NK-92 (cell line): ENCODE data around the gene KCNQ5.
"Not testable (repeated sequence)": the region's sequence is repeated elsewhere in the genome, so short reads cannot be mapped to it uniquely, and the experiment has no call there.

ENCODE experiments used
- DNase-seq: peaks from one replicate; lab custom pipeline; 2025; ENCODE audit not compliant: unreplicated experiment; lab: John Stamatoyannopoulos, UW

Gene KCNQ5

DNA sequence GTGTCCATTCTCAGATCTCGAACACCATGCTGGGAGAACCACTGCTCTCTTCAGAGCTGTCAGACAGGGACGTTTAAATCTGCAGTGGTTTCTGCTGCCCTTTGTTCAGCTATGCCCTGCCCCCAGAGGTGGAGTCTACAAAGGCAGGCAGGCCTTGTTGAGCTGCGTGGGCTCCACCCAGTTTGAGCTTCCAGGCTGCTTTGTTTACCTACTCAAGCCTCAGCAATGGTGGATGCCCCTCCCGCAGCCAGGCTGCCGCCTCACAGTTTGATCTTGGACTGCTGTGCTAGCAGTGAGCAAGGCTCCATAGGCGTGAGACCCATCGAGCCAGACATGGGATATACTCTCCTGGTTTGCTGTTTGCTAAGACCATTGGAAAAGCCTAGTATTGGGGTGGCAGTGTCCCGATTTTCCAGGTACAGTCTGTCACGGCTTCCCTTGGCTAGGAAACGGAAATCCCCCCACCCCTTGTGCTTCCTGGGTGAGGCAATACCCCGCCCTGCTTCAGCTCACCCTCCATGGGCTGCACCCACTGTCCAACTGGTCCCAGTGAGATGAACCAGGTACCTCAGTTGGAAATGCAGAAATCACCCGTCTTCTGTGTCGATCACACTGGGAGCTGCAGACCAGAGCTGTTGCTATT lies 362.4 kb downstream of the KCNQ5 start:
- not testable (repeated sequence) for DNase-seq

GRCh38 chr6:72984981-72985665 lies 363.3 kb downstream of the KCNQ5 start:
- no peak for DNase-seq

DNA sequence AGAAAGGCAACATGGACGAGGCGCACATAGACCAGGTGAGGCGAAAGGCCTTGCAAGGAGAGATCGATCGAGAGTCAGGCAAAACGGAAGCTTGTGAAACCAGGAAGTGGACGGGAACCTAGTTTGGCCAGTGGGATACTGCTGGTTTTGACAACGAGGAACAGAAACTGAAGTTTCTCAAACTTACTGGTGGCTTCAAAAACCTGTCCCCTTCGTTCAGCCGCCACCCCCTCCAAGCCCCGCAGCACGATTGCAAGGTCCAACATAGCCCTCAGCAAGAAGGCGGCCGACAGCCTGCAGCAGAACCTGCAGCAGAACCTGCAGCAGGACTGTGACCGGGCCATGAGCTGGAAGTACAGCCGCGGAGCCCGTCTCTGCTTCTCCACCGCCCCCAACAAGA lies 365.4 kb downstream of the KCNQ5 start:
- DNase-seq, result no peak

GRCh38 chr6:72999995-73000394 lies 378.1 kb downstream of the KCNQ5 start:
- no peak for DNase-seq

- no peak for DNase-seq
Observed at GRCh38 chr6:73000460-73000859, 378.6 kb downstream of the KCNQ5 start.

DNA sequence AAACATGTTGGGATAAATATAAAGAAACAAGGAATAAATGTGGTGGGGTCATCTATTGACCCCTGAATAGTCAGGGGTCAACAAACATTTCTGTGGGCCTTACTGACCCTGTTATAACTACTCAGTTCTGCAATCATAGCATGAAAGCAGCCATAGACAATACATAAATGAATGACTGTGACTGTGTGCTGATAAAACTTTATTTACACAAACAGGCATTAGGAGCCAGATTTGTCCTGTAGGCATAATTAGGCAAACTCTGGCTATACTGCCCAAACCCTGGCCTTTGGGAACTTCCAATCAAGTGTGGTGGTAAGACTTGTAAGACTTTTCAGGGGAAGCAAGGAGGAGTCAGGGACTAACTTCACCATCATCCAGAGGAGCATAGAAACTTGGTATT lies 380.7 kb downstream of the KCNQ5 start:
- no peak for DNase-seq

DNA sequence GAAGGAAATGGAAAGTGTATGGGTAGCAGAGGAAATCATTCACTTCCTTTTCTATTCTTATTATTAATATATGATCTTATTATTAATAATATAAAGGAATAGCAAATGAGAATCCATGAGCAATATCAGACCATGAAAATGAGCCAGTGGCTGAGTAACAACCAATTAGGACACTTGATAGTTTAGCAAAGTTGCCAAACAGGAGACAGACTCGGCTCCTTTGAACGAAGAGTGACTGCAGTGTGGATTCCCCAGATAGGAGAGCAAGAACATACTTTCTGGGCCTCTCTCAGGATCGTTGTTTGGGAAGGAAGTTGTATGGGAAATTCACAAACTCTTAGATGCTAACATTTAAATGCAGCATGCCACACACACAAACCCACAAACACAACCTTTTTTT lies 381.4 kb downstream of the KCNQ5 start:
- no peak for DNase-seq

GRCh38 chr6:73004231-73004630 lies 382.4 kb downstream of the KCNQ5 start:
- no peak for DNase-seq

DNA sequence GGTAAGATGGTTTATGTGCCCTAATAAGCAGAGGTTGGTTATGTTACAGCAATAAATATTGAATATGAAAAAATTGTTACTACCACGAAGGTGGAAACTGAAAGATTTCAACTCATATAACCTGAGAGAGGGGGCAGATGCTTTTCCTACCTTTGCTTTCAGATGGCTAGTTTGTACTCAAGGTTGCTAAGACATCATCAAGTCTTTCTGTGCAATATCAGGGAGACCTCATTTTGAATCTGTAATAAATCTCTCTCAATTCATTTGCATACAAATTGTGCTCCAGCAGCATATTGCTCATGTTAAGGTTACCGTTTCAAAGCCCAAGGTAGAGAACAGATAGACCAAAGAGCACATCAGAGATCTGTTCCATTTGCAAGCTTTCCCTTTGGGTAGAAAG lies 383.0 kb downstream of the KCNQ5 start:
- no peak for DNase-seq

GRCh38 chr6:73006146-73006545 lies 384.3 kb downstream of the KCNQ5 start:
- DNase-seq, result no peak

DNA sequence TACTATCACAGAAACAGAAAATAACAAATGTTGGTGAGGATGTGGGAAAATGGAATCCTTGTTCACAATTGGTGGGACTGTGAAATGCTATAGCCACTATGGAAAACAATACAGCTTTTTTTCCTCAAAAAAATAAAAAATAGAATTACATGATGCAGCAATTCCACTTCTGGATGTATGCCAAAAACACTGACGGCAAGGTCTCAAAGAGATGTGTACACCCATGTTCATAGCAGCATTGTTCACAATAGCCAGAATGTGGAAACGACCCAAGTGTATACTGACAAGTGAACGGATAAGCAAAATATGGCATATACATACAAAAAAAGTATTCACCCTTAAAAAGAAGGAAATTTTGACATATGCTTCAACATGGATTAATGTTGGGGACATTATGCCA lies 390.1 kb downstream of the KCNQ5 start:
- no peak for DNase-seq

DNA sequence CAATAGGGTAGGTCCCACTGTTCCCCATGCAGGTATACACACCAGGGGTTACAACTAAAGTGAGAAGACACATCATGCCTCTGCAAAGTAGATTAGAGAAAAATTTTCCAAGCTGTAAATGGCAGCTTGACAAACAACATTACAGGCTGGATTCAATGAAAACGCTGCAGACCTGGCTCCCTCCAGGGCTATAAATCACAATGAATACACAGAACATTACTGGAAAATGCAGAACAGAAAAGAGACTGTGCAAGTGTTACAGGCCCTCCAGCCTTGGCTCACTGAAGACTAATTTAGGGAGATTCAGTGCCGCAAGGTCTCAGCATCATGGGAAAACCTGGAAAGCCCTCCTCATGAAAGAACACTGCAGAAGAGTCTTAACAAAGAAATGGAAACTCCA lies 395.6 kb downstream of the KCNQ5 start:
- no peak for DNase-seq

- no peak for DNase-seq
Observed at GRCh38 chr6:73024598-73024997, 402.7 kb downstream of the KCNQ5 start.

DNA sequence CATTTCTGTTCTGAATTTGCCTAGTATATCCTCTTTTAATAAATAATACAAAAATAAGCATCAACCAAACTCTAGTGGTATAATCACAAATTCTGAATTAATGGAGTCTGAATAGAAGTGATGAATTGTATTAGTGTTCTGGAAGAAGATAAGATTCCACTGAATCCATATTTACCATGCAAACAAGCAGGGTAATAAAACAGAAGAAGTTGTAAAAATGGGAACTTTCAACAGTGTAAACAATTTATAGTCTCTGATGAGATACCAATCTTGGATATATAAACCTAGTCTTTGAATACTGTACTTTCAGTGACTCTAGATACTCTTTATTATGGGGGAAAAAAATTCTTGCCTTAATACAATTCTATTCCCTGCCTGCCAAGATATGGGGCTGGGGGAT lies 405.8 kb downstream of the KCNQ5 start:
- no peak for DNase-seq

DNA sequence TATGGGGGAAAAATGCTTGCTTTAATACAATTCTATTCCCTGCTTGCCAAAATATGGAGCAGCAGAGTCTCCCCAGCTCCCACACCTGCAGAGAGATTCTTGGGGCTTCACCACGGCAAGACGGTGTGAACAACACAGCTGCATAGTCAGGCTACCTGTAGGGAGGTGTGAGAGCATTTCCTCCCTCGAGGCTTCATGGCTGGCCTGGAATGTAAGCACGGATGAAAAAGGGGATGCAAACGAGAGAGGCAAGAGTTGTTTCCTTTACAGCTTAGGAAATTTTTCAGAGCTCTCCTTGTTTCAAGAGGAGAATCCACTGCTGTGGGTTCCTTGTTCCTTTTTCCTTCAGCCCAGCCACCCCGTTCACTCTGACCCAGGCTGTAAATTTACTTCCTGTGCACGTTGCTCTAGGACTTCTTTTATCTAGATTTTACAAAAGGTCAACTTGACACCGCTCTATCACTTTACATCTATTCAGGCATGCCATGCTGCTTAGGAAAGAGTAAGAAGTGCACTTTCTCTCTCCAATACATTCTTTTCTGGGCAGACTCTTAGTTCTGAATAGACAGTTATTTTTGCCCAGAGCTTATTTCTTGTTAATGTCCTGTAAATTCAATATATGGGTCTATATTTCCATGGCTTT lies 406.4 kb downstream of the KCNQ5 start:
- DNase-seq, result no peak

DNA sequence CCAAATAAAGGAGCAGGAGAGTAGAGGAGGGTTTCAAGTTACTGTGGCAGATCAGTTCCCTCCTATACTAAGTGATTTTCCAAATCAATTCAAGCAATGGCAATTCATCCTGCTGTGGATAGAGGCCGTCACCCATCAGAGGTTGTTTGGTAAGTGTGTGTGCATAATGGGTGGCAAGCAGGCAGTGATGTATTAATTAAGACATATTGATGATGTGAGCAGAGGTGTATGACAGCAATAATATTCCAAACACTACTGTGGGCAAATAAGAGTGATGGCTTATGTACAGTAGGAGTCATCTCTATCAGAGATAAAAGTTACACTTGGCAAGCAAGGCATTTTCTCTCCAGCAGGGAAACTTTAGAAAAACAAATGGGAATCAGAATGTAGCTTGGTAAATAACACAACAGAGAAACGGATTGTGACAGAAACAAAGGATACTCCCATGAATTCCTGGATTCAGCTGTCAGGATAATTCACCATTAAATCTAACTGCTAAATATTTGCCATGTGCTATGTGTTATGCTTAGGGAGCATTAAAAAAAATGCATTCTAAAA lies 407.1 kb downstream of the KCNQ5 start:
- no peak for DNase-seq

DNA sequence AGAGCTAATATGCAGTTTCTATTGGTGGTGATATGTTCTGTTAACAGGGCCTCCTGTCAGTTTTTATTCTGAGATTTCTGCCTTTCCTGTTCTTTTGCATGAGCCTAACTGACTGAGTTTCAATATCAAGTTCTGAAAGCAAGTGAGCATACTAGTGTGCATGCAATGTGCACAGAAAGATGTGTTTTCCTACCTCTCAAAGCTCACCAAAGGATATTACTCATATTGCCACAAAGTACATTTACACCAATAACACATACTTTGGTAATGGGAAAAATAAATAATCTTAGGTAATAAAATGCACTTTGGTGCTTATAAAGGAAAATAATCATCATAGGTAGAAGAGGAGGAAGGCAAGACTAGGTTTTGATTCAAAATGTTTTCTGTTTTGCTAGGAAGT lies 408.4 kb downstream of the KCNQ5 start:
- DNase-seq, result no peak

- no peak for DNase-seq
Observed at GRCh38 chr6:73030791-73031782, 409.2 kb downstream of the KCNQ5 start.

GRCh38 chr6:73032586-73032985 lies 410.7 kb downstream of the KCNQ5 start:
- DNase-seq, result no peak

DNA sequence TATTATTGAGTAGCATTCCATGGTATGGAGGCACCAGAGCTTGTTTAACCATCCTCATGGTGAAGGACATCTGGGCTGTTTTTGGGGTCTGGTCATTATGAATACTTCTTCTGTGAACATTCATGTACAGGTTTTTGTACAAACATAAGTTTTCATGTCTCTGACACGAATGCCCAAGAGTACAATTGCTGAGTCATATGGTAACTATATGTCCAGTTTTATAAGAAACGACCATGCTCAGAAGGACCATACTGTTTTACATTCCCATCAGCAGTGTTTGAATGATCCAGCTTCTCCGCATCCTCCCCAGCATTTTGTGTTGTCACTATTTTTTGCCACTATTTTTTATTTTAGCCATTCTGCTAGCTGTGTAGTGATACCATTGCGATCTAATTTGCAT lies 414.8 kb downstream of the KCNQ5 start:
- DNase-seq, result no peak

- no peak for DNase-seq
Observed at GRCh38 chr6:73041051-73041450, 419.2 kb downstream of the KCNQ5 start.
